ENCODE measurements around the gene ZYG11B. TPM values are rescaled to one million over a fixed set of nuclear protein-coding genes. Genes with fewer than 3 reads are reported as not detected.
"Not testable (repeated sequence)": the region's sequence is repeated elsewhere in the genome, so short reads cannot be mapped to it uniquely, and the experiment has no call there.

The ZYG11B gene
- total RNA-seq, 1 experiment from 2014 or later = 23.6 TPM

DNA sequence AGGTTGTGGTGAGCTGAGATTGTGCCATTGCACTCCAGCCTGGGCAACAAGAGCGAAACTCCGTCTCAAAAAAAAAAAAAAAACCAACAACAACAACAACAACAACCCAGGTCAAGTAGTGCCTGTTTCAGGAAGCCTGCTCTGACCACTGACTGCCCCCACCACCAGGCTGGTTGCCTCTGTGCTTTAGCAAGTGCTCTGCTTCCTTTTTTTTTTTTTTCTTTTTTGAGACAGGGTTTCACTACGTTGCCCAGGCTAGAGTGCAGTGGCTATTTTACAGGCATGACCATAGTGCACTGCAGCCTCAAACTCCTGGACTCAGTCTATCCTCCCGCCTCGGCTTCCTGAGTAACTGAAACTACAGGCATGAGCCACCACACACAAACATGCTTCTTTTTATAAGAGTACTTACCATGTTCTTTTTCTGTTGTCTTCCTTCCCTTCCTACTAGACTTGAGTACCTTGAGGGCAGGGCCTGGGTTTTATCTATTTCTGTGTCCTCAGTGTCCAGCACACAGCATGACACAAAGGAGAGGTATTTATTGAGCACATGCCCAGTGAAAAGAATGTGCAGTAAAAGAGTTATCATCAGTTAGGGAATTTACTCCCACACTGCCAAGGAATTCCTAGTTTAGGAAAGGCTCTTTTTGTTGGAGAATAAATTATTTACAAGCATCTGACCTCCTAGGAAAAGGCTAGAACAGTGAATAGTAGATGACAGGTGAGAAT lies 18.2 kb upstream of the ZYG11B start:
- peak; percentile 55 for DNase-seq (ENCODE audit: low read depth)

DNA sequence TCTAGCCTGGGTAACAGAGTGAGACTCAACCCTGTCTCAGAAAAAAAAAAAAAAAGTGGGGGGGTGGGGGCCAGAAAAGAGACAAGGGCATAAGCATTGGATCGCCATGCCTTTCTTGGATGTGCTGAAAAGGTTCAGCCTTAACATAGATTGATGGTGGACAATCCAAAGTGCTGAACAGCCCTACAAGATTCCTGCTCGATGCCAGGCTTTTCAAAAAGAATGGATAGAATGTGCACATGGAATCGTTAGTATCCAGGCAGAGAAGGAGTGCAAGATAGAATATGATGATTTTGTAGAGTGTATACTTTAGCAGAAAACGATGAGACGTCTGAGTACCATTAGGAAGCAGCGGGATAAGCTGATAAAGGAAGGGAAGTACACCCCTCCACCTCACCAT lies 17.2 kb upstream of the ZYG11B start:
- DNase-seq (ENCODE audit: low read depth) = no peak

DNA sequence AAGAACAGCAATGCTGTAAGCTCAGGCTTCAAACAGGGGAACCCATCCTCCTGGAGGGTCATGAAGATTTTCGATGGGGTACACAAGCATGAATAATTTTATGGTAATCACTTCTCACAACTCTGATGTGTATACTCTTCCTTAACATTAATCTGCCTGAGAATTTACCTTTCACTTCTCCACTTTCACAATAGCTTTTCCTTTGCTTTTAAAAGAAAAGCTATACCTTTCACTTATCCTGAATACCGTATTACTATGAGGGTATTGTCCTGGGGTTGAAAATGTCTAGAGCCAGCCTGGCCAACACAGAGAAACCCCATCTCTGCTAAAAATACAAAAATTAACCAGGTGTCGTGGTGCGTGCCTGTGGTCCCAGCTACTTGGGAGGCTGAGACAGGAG lies 12.7 kb upstream of the ZYG11B start:
- DNase-seq (ENCODE audit: low read depth) = no peak

DNA sequence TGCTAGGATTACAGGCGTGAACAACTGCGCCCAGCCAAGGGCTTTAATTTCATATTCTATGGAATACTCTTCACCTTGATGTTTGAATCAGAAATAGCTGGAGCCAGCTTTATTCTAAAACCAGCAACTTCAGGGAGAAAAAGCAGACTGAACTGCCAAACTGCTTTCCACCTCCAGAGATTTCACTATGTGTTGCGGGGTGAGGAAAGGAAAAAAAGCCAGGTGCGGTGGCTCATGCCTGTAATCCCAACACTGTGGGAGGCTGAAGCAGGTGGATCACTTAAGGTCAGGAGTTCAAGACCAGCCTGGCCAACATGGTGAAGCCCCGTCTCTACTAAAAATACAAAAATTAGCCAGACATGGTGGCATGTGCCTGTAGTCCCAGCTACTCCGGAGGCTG lies 11.0 kb upstream of the ZYG11B start:
- DNase-seq (ENCODE audit: low read depth) = not testable (repeated sequence)

DNA sequence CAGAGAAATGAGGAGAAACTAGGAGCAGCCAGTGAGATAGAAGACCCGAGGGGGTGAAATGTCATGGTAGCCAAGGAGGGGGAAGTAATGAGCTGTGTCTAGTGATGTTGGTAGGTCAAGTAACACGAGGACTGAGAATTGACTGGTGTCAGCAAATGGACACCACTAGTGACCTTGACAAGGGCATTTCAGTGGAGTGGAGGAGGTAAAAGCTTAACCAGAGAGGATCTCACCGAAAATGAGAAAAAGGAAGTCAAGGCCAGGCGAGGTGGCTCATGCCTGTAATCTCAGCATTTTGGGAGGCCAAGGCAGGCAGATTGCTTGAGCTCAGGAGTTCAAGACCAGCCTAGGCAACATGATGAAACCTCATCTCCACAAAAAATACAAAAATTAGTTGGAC lies 3.0 kb upstream of the ZYG11B start:
- DNase-seq (ENCODE audit: low read depth) = no peak

DNA sequence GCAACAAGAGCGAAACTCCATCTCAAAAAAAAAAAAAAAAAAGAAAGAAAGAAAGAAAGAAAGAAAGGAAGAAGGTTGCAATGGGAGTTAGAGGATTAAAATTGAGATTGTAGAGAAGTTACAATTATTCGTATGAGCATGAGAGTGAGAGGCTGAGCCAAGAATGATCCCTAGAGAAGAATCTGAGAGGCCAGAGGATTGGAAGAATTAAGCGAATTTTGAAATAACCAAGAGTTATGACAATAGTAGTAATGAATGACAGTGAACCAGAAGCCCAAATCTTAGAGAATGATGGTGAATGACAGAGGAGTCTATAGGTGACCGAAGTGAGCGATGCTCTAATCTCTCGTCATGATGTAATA lies 369 bp upstream of the ZYG11B start:
- DNase-seq (ENCODE audit: low read depth) = no peak

DNA sequence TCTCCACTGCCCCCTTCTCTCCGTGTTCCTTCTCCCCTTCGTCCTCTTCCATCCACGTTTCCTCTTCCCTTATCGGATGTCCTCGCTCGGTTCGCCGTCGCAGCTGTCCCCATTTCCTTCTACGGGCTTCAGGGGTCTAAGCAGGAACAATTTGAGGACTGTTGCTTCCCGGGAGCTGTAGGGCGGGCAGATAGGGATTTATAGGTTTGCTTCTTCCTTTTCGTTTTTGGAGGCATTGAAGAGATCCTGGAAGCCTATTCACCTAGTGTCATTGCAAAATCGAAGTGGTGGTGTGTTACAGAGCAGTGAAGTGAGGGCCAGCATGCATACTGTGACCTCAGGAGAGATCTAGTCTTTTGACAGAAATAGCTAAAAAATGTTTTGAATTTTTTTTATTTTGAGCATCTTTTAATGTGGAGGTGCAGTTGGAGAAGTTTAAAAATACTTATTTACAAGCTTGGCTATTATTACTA lies 897 bp downstream of the ZYG11B start:
- peak; percentile 29 for DNase-seq (ENCODE audit: low read depth)

DNA sequence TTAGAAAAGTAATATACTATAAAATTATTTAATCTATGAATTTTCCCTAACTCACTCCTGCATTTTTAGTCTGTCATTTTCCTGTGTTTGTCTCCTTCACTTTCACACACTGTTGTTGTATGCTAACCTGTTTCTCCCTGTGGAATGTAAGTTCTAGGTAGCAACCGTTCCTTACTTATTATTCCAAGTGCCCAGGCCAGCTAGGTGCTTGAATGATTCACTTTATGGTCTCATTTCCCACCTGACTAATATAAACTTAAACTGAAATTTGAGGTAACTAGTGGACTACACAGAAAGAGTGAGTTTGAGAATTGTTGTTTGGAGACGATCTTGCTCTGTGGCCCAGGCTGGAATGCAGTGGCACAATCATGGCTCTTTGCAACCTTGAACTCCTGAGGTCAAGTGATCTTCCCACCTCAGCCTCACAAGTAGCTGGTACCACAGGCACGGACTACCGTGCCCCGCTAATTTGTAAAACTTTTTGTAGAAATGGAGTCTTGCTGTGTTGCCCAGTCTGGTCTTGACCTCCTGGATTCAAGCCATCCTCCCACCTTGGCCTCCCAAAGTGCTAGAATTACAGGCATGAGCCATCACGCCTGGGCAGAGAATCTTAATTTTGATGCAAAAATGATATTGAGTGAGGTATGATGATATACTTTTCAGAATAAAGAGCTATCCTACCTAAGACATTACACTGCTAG lies 1.9 kb downstream of the ZYG11B start:
- no peak for DNase-seq (ENCODE audit: low read depth)

DNA sequence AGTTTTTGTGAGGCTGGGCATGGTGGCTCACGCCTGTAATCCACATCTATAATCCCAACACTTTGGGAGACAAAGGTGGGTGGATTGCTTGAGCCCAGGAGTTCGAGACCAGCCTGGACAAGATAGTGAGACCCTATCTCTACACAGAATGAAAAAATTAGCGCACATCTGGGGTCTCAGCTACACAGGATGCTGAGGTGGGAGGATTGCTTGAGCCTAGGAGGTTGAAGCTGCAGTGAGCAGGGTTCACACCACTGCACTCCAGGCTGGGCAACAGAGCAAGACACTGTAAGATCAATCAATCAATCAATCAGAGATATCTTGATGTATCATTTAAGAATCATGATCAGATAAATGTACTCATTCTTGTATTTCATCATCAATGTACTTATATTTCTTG lies 7.1 kb downstream of the ZYG11B start:
- DNase-seq (ENCODE audit: low read depth) = no peak

DNA sequence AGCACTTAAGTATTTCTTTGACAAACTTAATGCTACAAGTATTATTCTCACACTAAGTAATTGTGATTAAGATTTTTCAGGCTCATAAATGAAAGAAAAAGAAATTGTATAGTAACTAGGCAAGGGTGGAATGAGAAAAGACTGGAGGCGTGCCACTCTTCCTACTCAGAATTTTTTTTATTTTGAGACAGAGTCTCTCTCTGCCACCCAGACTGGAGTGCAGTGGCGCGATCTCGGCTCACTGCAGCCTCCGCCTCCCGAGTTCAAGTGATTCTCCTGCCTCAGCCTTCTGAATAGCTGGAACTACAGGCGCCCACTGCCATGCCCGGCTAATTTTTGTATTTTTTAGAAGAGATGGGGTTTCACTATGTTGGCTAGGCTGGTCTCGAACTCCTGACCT lies 9.1 kb downstream of the ZYG11B start:
- not testable (repeated sequence) for DNase-seq (ENCODE audit: low read depth)

DNA sequence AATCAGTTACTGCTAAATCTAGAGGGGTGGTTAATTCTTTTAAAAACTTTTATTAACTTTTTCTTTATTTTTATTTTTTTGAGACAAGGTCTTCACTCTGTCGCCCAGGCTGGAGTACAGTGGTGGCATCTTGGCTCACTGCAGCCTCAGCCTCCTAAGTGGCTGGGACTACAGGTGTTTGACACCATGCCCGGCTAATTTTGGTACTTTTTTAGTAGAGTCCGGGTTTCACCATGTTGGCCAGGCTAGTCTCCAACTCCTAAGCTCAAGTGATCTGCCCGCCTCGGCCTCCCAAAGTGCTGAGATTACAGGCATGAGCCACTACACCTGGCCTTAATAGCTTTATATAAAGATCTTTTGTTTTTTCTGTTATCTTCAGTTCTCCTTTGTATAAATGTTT lies 11.9 kb downstream of the ZYG11B start:
- no peak for DNase-seq (ENCODE audit: low read depth)

DNA sequence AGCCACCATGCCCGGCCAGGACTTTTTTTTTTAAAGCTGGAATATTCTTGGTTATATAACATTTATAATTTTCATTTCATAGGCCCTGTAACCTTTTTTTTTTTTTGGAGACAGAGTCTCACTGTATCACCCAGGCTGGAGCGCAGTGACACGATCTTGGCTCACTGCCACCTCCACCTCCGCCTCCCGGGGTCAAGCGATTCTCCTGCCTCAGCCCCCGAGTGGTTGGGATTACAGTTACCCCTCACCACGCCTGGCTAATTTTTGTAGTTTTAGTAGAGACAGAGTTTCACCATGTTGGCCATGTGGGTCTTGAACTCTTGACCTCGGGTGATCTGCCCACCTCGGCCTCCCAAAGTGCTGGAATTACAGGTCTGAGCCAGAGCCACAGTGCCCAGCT lies 12.6 kb downstream of the ZYG11B start:
- no peak for DNase-seq (ENCODE audit: low read depth)

DNA sequence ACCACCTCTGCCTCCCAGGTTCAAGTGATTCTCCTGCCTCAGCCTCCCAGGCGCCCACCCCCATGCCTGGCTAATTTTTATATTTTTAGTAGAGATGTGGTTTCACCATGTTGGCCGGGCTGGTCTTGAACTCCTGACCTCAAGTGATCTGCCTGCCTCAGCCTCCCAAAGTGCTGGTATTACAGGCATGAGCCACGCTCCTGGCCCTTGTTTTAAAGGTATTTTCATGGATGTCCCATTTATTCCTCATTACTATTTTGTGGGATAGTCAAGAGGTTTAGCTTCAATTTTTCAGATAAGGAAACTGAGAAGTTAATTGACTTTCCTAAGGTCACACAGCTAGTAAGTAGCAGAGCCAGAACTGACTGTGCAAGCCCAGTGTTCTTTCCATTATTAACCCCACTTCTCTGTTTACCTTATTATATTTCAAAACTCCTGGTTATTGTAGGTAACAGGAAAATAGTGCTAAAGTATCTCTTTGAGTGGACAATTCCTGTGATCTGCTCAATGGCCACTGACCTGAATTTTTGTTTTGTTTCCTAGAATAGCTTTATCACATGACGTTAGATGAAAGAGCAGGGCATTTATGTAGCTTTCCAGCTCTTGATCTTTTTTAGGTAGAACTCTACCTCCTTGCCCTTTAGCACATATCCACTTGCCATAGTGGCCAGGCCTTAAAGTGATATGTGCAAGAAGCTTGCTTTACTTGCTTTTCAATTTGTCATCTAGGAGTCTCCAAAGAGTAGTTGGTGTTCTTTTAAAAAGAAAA lies 13.6 kb downstream of the ZYG11B start:
- no peak for DNase-seq (ENCODE audit: low read depth)

DNA sequence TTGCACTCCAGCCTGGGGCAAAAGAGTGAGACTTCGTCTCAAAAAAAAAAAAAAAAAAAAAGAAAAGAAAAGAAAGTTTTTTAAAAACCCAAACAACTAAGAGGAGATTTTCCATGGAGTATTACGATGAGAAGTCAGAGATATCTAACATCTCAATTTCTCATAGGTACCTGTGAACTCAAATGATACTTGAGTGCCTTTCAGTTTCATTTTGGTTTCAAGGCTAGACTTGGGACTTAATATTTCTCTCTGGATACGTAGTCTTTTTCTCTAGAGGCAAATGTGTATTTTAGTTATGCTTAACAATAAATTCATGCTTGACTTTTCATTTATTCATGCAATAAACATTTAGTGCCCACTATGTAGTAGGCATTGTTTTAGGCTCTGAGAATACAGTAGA lies 15.0 kb downstream of the ZYG11B start:
- no peak for DNase-seq (ENCODE audit: low read depth)

DNA sequence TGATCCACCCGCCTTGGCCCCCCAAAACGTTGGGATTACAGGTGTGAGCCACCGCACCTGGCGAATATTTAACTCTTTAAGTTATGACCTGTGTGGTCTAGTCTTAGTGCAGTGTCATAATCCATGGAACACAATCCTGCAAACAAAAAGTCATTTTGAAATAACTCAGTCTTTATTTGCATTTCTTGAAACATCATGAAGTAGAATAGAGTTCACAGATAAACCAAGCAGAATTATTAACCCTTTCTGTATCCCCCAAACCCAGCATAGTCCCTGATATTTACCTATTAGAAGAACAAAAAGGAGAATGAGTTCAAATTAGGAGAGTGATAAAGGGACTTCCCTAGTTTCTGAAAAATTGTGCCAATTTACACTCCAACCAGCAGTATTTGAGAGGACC lies 19.9 kb downstream of the ZYG11B start:
- no peak for DNase-seq (ENCODE audit: low read depth)

DNA sequence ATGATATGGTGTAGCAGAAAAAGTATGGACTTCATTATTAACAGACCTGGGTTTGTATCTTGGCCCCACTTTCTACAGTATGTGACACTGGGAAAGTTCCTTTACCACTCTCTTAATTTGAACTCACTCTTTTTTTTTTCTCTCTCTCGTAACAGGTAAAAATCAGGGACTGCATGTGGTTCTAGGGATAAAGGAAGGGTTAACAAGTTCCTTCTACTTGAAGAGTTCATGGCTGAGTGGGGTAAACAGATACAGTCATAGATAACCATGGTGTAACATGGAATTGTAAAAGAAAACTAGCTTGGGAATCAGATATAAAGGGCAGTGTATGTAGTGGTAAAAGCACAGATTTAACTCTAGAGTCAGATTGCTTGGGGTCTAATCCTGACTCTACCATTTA lies 21.2 kb downstream of the ZYG11B start:
- DNase-seq (ENCODE audit: low read depth) = no peak

DNA sequence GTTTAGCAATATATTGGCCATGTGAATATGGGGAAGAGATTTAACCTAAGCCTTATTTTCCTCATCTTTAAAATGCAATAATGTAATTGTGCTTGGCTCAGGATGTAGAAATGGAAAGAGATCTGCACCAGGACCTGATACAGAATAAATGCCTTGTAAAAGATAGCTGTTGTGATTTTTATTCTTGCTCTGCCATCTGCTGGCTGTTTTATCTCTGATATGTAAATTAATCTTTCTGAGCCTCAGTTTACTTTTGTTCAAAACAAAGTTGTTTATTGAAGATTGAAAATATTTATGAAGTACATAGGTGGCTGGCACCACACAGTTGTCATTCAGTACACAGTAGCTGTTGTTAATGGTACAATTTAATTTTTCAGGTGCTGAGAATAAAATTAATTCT lies 21.9 kb downstream of the ZYG11B start:
- peak; percentile 3 for DNase-seq (ENCODE audit: low read depth)

DNA sequence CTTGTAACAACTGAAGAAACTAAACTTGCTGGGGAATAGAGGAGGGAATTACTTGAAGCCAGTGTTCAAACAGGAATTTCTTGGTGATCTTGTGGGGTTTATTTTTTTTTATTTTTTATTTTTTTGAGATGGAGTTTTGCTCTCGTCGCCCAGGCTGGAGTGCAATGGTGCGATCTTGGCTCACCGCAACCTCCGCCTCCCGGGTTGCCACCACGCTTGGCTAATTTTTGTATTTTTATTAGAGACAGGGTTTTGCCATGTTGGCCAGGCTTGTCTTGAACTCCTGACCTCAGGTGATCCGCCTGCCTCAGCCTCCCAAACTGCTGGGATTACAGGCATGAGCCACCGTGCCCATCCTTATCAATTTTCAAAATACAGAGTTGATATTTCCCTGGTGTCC lies 23.2 kb downstream of the ZYG11B start:
- not testable (repeated sequence) for DNase-seq (ENCODE audit: low read depth)

DNA sequence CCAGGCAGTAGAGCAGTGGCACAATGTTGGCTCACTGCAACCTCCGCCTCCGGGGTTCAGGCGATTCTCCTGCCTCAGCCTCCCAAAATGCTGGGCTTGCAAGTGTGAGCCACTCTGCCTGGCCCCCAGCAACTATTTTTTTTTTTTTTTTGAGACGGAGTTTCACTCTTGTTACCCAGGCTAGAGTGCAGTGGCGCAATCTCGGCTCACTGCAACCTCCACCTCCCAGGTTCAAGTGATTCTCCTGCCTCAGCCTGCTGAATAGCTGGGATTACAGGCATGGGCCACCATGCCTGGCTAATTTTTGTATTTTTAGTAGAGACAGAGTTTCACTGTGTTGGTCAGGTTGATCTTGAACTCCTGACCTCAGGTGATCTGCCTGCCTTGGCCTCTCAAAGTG lies 23.9 kb downstream of the ZYG11B start:
- DNase-seq (ENCODE audit: low read depth) = not testable (repeated sequence)

DNA sequence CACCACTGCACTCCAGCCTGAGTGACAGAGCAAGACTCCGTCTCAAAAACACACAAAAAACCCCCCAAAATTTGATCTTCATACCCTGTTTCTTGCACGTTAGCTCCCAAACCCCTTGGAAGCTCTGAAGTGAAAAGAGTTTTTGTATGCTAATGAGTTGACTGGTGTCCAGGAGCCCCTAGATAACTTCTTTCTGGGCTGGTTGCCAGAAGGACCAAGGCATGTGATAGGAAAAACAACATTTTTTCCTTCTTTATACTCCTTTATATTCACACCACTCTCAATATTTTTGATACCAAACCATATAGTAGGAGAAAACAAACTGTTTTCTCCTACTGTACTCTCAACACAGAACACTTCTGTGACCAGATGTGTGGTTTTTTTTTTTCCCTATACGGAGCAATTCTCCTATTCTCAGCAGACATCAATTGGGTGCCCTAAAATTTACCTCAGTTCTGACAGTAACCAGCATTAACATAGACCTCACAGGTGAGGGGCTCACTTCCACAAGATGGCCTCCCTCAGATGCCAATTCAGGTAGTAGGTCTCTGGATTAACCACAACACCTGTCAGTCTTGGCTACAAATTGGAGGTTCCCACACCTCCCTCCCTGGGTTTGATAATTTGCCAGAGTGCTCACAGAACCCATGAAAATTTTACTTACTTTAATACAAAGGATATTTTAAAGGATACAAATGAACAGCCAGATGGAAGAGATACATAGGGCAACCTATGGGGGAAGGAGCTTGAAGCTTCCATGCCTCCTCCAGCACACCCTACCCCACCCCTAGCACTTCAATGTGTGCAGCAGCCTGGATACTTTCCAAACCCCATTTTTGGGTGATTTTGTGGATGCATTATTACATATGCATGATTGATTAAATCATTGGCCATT lies 25.6 kb downstream of the ZYG11B start:
- peak; percentile 15 for DNase-seq (ENCODE audit: low read depth)

DNA sequence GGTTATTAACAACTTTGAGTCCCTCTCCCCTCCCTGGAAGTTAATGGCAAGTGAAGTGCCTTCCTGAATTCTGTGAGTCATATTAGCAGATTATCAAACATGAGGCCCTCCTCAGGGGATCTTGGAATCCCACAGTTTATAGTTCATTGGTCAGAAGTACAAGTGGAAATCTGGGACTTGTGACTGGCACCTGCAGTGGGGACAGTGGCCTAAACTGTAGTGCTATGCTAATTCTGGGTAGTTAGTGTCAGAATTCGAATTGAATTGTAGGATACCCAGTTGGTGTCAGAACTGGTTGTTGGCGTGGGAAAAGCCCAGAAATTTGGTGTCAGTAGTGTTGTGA lies 26.2 kb downstream of the ZYG11B start:
- DNase-seq (ENCODE audit: low read depth) = peak; percentile 7

DNA sequence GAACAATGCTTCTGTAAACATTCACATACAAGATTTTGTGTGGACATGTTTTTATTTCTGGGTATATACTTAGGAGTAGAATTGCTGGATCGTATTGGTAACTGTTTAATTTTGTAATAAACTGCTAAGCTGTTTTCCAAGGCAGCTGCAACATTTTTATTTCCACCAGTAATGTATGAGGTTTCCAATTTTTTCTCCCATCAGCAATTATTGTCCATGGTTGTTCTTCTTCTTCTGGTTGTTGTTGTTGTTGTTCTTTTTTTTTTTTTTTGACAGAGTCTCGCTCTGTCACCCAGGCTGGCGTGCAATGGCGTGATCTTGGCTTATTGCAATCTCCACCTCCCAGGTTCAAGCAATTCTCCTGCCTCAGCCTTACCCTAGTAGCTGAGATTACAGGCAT lies 26.9 kb downstream of the ZYG11B start:
- no peak for DNase-seq (ENCODE audit: low read depth)

Measured in RPMI7951 (cell line).